Stimulated activated CD8-positive, alpha-beta memory T cell treated with anti-CD3 and anti-CD28 coated beads, Interleukin-4, amount 100 ng/mL, for 24 hours (primary cell): Measurements from ENCODE around the gene GPC4.

Source experiments
- DNase-seq: peaks from one replicate; pipeline ENCODE4 v3.0.0-alpha.2; 2020; ENCODE audit warnings: low read depth

Gene GPC4

DNA sequence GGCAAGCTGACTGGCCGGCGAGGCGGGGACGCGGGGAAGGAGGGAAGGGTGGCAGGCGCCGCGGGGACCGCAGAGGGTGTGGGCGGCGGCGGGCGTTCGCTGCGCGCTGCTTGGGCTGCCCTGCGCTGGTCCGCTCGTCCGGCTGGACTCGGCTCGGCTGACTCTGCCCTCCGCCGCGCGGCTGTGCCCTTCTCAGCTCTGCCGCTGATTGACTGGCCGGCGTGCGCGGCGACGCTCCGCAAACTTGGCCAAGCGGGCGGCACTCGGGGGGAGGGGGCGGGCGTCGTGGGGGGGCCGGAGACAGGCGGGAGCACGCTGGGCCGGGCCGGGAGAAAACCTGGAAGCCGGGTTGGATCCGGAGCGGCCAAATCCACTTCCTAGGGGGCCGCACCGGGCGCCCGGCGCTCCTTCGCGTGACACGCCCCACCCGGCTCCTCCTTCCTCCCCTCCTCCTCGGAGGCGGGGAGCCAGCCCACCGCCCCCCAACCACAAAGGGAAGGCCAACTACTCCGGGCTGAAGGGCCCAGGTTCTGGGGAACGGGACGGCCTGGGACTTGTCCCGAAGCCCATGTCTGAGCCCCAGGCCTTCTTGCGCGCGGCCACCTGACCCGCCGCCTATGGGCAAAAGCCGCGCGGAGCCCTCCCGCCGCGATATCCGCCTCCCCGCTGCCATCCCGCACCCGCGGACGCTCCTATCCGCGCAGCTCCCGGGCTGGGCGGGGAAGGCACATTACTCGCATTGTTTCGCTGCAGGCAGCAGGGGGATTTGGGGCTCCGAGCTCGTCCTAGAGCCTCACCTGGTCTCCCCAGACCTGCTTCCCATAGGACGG, at the start of gene GPC4:
Gene GPC4 (minus strand): TSS at position 214 of the 830 bp plus-strand sequence. CDS start 524 bp downstream, outside the sequence.
- no peak for DNase-seq

- no peak for DNase-seq
Observed at GRCh38 chrX:133461231-133461630, 45.9 kb upstream of the GPC4 start.

DNA sequence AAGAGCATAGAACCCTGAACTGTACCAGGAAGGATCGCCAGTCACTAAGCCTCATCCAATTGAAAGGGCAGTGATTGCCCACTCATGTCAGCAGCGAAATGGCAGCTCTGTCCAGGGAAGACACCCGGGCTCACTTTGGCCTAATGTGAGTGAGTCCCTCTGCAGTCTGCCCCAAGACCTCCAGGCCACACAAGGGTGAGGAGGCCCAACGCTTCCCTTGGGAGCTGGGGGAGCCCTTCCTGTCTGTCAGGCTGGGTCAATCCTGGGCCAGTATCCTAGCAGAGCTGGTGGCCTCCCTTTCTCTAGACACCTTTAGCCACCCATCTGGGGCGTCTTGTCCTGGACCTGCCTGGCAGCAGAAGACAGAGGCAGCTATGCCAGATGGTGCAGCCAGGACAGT, 39.6 kb upstream of the GPC4 start:
- DNase-seq, result no peak

GRCh38 chrX:133454491-133454914, 39.2 kb upstream of the GPC4 start:
- no peak for DNase-seq

DNA sequence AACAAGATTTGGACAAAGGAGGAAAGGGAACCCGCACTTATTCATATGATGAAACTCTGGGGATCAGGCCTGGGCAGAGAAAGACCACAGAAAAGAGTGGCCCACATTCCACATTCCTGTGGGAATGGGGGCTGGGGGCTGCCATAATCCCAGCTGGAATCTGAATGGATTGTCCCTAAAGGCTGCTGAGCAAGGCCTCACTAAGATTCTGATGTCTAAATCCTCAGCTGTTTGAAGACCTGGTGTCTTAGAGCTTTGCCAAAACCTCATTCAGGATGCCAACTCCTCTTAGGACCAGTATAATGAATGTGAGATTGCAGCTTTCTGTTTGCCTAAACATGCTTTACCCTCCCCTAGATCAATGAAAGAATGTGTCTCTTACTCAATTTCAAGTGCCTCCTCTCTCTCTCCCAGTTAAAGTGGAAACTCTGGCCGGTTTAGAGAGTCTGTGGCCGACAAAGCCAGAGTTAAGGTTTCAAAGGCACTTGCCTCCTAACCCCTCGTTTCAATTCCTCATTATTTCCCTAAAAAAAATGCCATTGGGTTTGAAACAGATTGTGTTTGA, 33.3 kb upstream of the GPC4 start:
- no peak for DNase-seq

DNA sequence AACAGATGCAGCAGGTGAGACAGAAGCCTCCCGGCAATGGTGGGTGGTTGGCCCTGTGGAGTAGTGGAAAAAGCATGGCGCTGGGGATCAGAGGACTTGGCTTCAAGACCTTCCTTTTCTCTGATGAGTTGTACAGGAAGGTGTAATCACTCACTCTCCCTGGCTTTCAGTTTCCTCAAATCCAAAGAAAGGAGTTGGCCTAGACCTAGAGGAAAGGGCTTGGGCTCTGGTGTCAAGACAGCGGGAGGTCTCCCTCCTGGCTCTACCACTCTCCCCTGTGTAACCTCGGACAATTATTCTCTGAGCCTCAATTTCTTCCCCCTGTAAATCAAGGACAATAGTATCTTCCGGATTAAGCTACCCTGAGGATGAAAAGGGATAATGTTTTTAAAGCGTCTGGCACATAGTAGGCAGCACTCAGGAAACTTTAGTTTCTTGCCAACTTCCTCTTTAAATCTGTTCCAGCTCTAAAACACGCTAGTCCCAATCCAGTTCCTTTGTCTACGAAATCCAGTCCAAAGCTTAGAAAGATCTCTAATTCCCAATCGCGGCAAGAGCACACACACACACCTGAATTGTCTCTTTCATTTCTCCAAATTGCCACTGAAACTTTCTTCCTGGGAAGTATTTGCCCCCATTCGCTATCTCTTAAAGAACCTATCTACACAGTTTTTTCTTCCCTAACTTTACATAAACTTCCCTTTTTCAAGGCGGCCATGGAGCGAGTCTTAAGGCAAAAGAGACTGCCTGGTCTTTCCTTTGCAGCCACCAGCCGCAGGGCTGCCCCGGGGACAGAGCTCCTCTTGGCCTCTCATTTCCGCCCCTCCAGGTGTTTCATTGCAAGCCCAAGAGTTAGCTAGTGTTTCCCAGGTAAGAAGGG, 29.9 kb upstream of the GPC4 start:
- no peak for DNase-seq

DNA sequence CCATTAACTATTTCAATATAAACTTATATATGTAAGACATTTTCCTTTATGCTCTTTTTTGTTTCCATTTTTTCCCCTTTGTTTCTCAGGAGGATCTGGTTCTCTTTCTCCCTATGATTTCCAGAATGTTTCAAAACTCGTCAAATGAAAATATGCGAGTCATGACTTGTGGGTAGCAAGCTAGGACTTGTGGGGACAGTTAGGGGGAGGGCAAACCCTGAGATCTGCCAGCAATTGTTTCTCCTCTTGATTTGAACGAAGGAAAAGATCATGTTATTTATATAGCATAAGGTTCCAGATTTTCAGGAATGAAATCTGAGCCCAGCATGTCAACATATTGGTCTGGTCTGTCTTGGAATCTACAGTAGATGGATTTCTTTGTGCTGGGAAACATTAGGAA, 28.9 kb upstream of the GPC4 start:
- no peak for DNase-seq

DNA sequence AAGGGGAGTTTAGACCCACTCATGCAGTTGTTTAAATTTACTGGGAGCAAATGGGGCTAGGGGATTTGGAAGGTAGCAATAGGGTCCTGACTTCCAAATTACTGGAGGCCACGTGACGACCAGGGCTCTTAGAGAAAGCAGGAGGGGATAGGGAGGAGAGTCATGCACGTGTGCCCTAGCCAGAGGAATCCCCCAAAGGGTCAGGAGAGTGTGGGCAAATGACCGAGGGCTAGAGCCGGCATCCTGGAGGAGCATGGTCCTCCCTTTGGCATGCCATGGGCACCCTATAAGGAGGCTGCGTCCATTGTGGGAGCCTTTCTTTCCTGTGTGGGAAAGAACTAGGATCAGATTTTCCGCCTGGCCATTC, 25.5 kb upstream of the GPC4 start:
- DNase-seq, result no peak

DNA sequence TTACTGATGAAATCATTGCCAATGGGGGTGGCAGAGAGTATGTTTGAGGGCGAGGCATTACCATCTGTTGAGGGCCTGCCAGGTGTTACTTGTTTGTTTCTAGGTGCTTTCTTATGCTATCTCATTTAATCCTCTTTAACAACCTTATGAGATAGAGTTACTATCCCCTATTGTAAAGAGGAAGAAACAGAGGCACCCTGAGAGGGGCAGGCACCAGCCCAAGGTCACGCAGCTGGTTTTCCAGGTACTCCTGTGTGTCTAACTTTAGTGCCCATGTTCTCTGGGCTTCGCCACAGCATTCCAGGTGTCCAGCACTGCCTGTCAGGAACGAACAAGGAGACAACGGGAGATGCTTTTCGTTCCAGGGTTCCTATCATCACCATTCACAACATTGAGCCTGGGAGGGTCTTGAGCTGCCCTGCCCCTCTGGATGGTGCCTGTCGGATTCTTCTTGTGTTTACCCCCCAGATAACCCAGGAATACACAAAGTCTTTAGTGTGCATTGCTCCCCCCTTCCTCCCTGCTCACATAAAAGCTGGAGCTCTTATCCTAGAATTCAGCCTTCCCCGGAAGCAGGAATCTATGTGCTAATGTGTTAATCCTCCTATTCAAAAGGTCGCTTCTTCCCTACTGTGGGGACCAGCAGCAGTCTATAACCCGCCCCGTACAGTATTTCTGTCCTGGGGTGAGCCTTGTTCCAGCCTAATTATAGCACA, 24.9 kb upstream of the GPC4 start:
- DNase-seq, result no peak

DNA sequence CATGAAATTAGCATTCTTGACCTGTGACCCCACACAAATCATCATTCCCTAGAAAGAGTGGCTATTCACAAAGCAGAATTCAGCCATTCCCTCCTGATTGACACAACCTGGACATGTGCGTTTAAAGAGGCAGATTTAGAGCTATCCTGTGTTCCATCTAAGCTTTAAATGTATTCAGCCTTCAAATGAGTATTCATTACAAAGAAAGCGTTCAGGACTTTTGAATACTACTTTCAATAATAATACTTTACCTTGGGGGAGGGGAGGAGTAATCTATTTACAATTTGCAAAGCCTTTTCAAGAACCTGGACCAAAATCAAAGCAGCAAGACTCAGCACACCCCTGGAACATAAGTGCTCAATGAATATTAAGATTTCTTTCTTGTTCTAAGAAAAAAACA, 22.5 kb upstream of the GPC4 start:
- no peak for DNase-seq

DNA sequence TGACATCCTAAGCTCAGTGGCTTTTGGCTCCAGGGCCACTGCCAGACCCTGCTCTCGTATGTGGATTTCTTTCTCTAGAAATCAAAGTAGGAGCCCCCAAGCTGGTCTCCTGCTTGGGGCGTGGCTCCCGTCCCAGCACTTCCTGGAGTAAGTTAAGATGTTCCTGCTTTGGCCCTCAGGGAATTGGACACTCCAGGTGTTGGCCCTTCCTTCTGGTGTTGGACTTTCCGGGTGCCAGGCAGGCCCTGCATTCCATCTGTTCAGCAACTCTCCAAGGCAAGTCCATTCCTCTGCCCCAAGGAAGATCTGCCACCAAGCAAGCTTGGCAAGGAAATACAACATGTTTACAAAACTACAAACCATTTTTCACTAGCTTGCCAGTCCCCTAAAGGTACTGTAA, 22.1 kb upstream of the GPC4 start:
- DNase-seq, result no peak

DNA sequence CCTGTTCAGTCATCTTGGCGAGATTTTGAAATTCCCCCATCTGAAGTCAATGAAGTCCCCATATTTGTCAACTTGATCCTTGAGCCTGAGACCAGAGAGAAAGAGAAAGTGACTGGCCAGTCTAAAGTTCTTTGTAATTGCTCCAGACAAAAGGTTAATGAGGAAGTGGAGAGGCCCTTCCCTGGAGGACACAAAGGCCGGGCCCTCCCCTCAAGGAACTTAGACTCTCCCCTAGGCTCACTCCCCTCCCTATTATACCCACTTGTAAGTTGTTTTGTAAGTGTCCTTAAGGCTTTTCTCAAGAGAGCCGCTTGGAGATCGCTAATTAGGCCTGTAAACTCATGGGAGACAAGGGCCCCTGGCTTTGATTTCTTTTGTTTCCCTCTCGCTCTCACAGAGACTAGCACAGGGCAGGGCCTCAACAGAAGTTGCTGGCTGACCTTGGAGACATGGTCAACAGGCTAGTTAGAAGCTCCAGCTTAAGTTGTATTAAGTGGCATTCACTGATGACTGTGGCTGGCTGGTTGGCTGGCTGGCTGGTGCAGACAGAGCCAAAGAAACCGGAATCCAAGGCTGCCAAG, 20.3 kb upstream of the GPC4 start:
- no peak for DNase-seq

- DNase-seq, result no peak
Observed at GRCh38 chrX:133434197-133434820, 19.0 kb upstream of the GPC4 start.

DNA sequence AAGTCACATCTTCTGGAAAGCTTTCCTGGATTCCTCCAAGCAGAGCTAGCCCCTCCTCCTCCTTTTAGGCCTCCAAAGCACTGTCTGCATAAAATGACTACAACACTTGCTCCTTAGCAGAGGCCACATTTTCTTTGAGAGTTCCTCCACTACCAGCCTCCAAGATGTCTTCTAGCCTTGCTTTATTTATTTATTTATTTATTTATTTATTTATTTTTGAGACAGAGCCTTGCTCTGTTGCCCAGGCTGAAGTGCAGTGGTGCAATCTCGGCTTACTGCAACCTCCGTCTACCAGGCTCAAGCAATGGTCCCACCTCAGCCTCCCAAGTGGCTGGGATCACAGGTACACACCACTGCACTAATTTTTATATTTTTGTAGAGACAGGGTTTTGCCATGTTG, 4.6 kb upstream of the GPC4 start:
- no peak for DNase-seq

DNA sequence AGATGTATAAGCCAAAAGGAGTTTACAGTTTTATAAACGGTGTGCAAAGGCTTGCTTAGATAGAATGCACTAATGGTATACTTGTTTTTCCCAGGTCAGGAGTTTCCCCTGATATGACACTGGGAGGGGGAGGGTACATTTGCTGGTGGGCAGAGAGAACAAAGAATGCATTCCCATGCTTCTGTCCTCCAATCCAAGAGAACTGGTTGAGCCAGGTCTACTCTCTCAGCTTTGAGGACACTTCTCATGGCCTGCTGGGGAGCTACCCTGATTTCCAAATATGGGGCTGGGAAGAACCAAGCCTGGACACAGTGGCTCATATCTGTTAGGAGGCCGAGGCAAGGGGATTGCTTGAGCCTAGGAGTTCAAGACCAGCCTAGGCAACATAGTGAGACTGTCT, 3.3 kb upstream of the GPC4 start:
- DNase-seq, result no peak

DNA sequence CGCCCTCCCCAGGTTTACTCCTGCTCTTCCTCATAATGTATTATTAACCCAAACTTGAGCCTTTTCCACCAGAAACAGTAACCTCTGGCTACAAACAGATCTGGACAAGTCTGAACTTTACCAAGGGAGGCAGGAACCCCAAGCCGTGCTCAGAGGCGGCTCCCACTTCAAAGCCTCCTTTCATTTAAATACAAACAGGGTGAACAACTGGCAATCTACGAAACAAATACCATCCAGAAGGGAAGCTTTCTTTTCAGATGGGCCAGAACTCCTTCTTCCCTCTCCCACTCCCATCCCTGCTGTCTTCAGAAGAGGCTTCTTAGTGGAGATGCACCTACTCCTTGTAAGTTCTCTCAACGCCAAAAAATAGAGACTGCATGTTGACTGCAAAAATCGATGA, 2.1 kb upstream of the GPC4 start:
- DNase-seq, result no peak

GRCh38 chrX:133414406-133415275, 648 bp downstream of the GPC4 start:
- DNase-seq, result no peak

GRCh38 chrX:133413218-133413925, 1.9 kb downstream of the GPC4 start:
- no peak for DNase-seq

GRCh38 chrX:133412665-133413064, 2.6 kb downstream of the GPC4 start:
- DNase-seq, result no peak

GRCh38 chrX:133412246-133412645, 3.0 kb downstream of the GPC4 start:
- no peak for DNase-seq
